SK-N-SH (cell line): ENCODE measurements around the gene OCA2. TPM values are rescaled to one million over a fixed set of nuclear protein-coding genes. Genes with fewer than 3 reads are reported as not detected.

Experiments
- CTCF ChIA-PET: fragments of 300-600, 350-600 bp; formaldehyde crosslinking; extraction: SDS; loops from one replicate; lab custom pipeline; 2021; lab: Yijun Ruan, JAX
- POLR2A ChIA-PET: fragments of 350-600 bp; sonication (Branson Sonifier 250); formaldehyde crosslinking; extraction: SDS; loops from one replicate; lab custom pipeline; 2020; ENCODE audit warnings: antibody characterized with exemption, inconsistent platforms; lab: Yijun Ruan, JAX
- DNase-seq: peaks from one replicate; pipeline ENCODE4 v3.0.0; 2012
- H2AFZ ChIP-seq: fragments of 200-600 bp; sonication (generic); 2 replicates; pipeline ENCODE4 v1.8.1; 2016; ENCODE audit warnings: antibody characterized with exemption, mild to moderate bottlenecking, low read depth
- H3F3A ChIP-seq: fragments of 200-600 bp; sonication (generic); replicated peaks from 2 replicates; pipeline ENCODE3; 2016; ENCODE audit warnings: antibody characterized with exemption, mild to moderate bottlenecking; ENCODE audit not compliant: insufficient read depth
- H3K27ac ChIP-seq, 2 experiments: fragments of 200-500 bp in 1 of 2; fragments of 200-600 bp in 1 of 2; sonication (Bioruptor generic) in 1 of 2; sonication (generic), shearing (Covaris generic) in 1 of 2; 2 replicates each; pipeline versions ENCODE4 v1.5.1 to v1.6.1; 2014 to 2016; ENCODE audit warnings: low read depth in 2 of 2, inconsistent platforms in 1 of 2, low read length in 1 of 2, mild to moderate bottlenecking in 1 of 2, mixed read lengths in 1 of 2
- H3K27me3 ChIP-seq: fragments of 200-600 bp; sonication (generic), shearing (Covaris generic); 2 replicates; pipeline ENCODE4 v1.6.1; 2016; ENCODE audit warnings: mixed run types; ENCODE audit not compliant: insufficient read depth
- H3K36me3 ChIP-seq, 2 experiments: fragments of 200-500 bp in 1 of 2; fragments of 200-600 bp in 1 of 2; sonication (Bioruptor generic) in 1 of 2; sonication (generic) in 1 of 2; replicated peaks in 1 of 2; 2 replicates each; pipeline versions ENCODE3 to v1.5.1; 2014 to 2016; ENCODE audit warnings: low read length in 1 of 2, mild to moderate bottlenecking in 1 of 2; ENCODE audit not compliant: insufficient read depth in 2 of 2, control insufficient read depth in 1 of 2
- H3K4me1 ChIP-seq, 2 experiments: fragments of 200-500 bp in 1 of 2; fragments of 200-600 bp in 1 of 2; sonication (Bioruptor generic) in 1 of 2; sonication (generic), shearing (Covaris generic) in 1 of 2; 2 replicates each; pipeline versions ENCODE4 v1.5.1 to v1.6.1; 2014 to 2016; ENCODE audit warnings: low read depth in 1 of 2, low read length in 1 of 2, mixed run types in 1 of 2; ENCODE audit not compliant: insufficient read depth in 2 of 2, control insufficient read depth in 1 of 2
- H3K4me2 ChIP-seq: fragments of 200-600 bp; sonication (generic), shearing (Covaris generic); 2 replicates; pipeline ENCODE4 v1.6.1; 2017; ENCODE audit warnings: mixed run types
- H3K4me3 ChIP-seq, 2 experiments: fragments of 200-500 bp in 1 of 2; fragments of 200-600 bp in 1 of 2; sonication (Bioruptor generic) in 1 of 2; sonication (generic), shearing (Covaris generic) in 1 of 2; 2 replicates each; pipeline versions ENCODE4 v1.5.1 to v1.8.1; 2014 to 2016; ENCODE audit warnings: low read depth in 2 of 2, inconsistent platforms in 1 of 2, low read length in 1 of 2, mild to moderate bottlenecking in 1 of 2, mixed read lengths in 1 of 2, moderate library complexity in 1 of 2
- H3K79me2 ChIP-seq: fragments of 200-600 bp; sonication (generic); 2 replicates; pipeline ENCODE4 v1.8.1; 2017; ENCODE audit warnings: mild to moderate bottlenecking; ENCODE audit not compliant: insufficient read depth
- H3K9ac ChIP-seq: fragments of 200-600 bp; sonication (generic); 2 replicates; pipeline ENCODE4 v1.6.1; 2017; ENCODE audit warnings: mixed run types
- H3K9me2 ChIP-seq: fragments of 200-600 bp; sonication (generic); 2 replicates; pipeline ENCODE4 v1.6.1; 2017; ENCODE audit warnings: mixed run types
- H3K9me3 ChIP-seq: fragments of 200-600 bp; sonication (generic); 2 replicates; pipeline ENCODE4 v1.6.1; 2017; ENCODE audit warnings: mixed run types, mild to moderate bottlenecking, moderate library complexity
- H4K20me1 ChIP-seq: fragments of 200-600 bp; sonication (generic); 2 replicates; pipeline ENCODE4 v1.6.1; 2017; ENCODE audit warnings: mild to moderate bottlenecking, mixed run types; ENCODE audit not compliant: insufficient read depth
- EP300 ChIP-seq, 2 experiments: IDR thresholded peaks; 2 replicates each; pipeline versions ENCODE4 v1.4.0 to v1.6.1; 2012; ENCODE audit warnings: borderline replicate concordance in 1 of 2, low read depth in 1 of 2, low read length in 1 of 2
- FOSL2 ChIP-seq: IDR thresholded peaks from 2 replicates; pipeline ENCODE4 v1.4.0; 2012; ENCODE audit warnings: low read depth, mild to moderate bottlenecking, moderate library complexity, borderline replicate concordance
- FOXM1 ChIP-seq: IDR thresholded peaks from 2 replicates; pipeline ENCODE4 v1.4.0; 2012; ENCODE audit warnings: low read depth, mild to moderate bottlenecking
- GABPA ChIP-seq: IDR thresholded peaks from 2 replicates; pipeline ENCODE4 v1.4.0; 2012; ENCODE audit warnings: low read depth, mild to moderate bottlenecking
- GATA2 ChIP-seq: sonication (generic); formaldehyde crosslinking; IDR thresholded peaks from 2 replicates; pipeline ENCODE4 v1.5.0; 2020; ENCODE audit warnings: mild to moderate bottlenecking, missing genetic modification reagents
- MEF2A ChIP-seq: IDR thresholded peaks from 2 replicates; pipeline ENCODE4 v1.4.0; 2012; ENCODE audit warnings: low read depth, borderline replicate concordance
- NFIC ChIP-seq: IDR thresholded peaks from 2 replicates; pipeline ENCODE4 v1.4.0; 2012; ENCODE audit warnings: borderline replicate concordance
- RCOR1 ChIP-seq: fragments of 150-350 bp; IDR thresholded peaks from 2 replicates; pipeline ENCODE4 v1.6.1; 2017; ENCODE audit warnings: antibody characterized with exemption, low read length
- RXRA ChIP-seq: IDR thresholded peaks from 2 replicates; pipeline ENCODE4 v1.4.0; 2012; ENCODE audit warnings: low read depth, mild to moderate bottlenecking, borderline replicate concordance
- SIN3A ChIP-seq: IDR thresholded peaks from 2 replicates; pipeline ENCODE4 v1.6.1; 2012; ENCODE audit warnings: low read depth, mild to moderate bottlenecking, low read length, moderate library complexity, borderline replicate concordance
- SMC3 ChIP-seq: IDR thresholded peaks from 2 replicates; pipeline ENCODE4 v1.6.1; 2012; ENCODE audit warnings: low read depth, low read length, improper control_type of control experiment
- TEAD4 ChIP-seq: IDR thresholded peaks from 2 replicates; pipeline ENCODE4 v1.4.0; 2012; ENCODE audit warnings: mild to moderate bottlenecking, borderline replicate concordance; ENCODE audit not compliant: insufficient read depth
- WGBS: methylation state at CpG from one replicate; pipeline ENCODE4 v1.1.6; 2017; ENCODE audit warnings: low lambda C conversion rate; 5-methylcytosine and 5-hydroxymethylcytosine counted together
- polyA plus RNA-seq, 3 experiments: library from polyadenylated mRNA; depleted of rRNA; stranded (reverse); fragments of >200 nt; gene quantifications; 2 replicates each; pipeline ENCODE4 v1.2.3, GENCODE V29; 2012
- TF ChIP-seq, protein P1 (sequence below): IDR thresholded peaks from 2 replicates; pipeline ENCODE4 v1.6.1; 2012; ENCODE audit warnings: mild to moderate bottlenecking, low read depth, low read length, moderate library complexity
- TF ChIP-seq, protein P2 (sequence below): fragments of 200-600 bp; sonication (generic); IDR thresholded peaks from 2 replicates; pipeline ENCODE4 v1.6.1; 2017; ENCODE audit warnings: antibody characterized with exemption, mild to moderate bottlenecking, moderate library complexity
- TF ChIP-seq, protein P3 (sequence below): fragments of 150-350 bp; IDR thresholded peaks from 2 replicates; pipeline ENCODE4 v1.6.1; 2017; ENCODE audit warnings: antibody characterized with exemption, low read length, low read depth, borderline replicate concordance
- TF ChIP-seq, protein P4 (sequence below): IDR thresholded peaks from 2 replicates; pipeline ENCODE4 v1.4.0; 2012; ENCODE audit warnings: low read depth, borderline replicate concordance
- TF ChIP-seq, protein P5 (sequence below): fragments of 150-350 bp; IDR thresholded peaks from 2 replicates; pipeline ENCODE4 v1.6.1; 2016; ENCODE audit warnings: mild to moderate bottlenecking, low read depth, low read length

The OCA2 gene
- polyA plus RNA-seq, 1 of the 3 experiments (the other 2 are of a cell fraction), result 0.16 TPM

DNA sequence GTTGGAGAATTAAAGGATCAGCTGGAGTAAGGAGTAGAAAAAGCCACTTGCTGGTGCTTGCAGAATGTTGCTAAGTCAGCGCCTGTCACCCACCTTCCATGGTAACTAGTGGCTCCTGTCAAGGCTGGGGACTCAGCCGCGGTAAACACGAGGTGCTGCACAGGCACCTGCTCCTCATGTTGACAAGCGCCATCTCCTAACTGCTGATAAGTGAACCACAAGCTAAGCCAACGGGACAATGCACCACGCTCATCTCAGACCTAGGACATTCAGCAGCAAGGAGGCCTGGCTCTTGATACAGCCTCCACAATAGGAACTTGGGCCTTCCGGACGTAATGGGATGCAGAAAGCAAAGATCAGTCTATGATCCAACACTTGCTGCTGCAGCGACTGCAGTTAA lies 264.4 kb downstream of the OCA2 start:
- H3K79me2 ChIP-seq, result no peaks in the 10 kb centered on the region
- H4K20me1 ChIP-seq, result no peaks in the 10 kb centered on the region
- no peaks in the 10 kb centered on the region for H3F3A ChIP-seq
- POLR2A ChIA-PET, result no interaction called here
- no peak overlapping the region for H3K27ac ChIP-seq
- H2AFZ ChIP-seq, result no peak overlapping the region
- H3K4me3 ChIP-seq, result no peak overlapping the region
- no peaks in the 10 kb centered on the region for H3K4me1 ChIP-seq
- no peak for DNase-seq
- H3K9me2 ChIP-seq, result no peaks in the 10 kb centered on the region
- no peak overlapping the region for H3K9ac ChIP-seq
- TF ChIP-seq, protein P1, sequence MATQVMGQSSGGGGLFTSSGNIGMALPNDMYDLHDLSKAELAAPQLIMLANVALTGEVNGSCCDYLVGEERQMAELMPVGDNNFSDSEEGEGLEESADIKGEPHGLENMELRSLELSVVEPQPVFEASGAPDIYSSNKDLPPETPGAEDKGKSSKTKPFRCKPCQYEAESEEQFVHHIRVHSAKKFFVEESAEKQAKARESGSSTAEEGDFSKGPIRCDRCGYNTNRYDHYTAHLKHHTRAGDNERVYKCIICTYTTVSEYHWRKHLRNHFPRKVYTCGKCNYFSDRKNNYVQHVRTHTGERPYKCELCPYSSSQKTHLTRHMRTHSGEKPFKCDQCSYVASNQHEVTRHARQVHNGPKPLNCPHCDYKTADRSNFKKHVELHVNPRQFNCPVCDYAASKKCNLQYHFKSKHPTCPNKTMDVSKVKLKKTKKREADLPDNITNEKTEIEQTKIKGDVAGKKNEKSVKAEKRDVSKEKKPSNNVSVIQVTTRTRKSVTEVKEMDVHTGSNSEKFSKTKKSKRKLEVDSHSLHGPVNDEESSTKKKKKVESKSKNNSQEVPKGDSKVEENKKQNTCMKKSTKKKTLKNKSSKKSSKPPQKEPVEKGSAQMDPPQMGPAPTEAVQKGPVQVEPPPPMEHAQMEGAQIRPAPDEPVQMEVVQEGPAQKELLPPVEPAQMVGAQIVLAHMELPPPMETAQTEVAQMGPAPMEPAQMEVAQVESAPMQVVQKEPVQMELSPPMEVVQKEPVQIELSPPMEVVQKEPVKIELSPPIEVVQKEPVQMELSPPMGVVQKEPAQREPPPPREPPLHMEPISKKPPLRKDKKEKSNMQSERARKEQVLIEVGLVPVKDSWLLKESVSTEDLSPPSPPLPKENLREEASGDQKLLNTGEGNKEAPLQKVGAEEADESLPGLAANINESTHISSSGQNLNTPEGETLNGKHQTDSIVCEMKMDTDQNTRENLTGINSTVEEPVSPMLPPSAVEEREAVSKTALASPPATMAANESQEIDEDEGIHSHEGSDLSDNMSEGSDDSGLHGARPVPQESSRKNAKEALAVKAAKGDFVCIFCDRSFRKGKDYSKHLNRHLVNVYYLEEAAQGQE, result no peak
- TF ChIP-seq, protein P2, sequence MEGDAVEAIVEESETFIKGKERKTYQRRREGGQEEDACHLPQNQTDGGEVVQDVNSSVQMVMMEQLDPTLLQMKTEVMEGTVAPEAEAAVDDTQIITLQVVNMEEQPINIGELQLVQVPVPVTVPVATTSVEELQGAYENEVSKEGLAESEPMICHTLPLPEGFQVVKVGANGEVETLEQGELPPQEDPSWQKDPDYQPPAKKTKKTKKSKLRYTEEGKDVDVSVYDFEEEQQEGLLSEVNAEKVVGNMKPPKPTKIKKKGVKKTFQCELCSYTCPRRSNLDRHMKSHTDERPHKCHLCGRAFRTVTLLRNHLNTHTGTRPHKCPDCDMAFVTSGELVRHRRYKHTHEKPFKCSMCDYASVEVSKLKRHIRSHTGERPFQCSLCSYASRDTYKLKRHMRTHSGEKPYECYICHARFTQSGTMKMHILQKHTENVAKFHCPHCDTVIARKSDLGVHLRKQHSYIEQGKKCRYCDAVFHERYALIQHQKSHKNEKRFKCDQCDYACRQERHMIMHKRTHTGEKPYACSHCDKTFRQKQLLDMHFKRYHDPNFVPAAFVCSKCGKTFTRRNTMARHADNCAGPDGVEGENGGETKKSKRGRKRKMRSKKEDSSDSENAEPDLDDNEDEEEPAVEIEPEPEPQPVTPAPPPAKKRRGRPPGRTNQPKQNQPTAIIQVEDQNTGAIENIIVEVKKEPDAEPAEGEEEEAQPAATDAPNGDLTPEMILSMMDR, result no peak
- TF ChIP-seq MEF2A, result no peak
- TF ChIP-seq SMC3, result no peak
- TF ChIP-seq RXRA, result no peak
- TF ChIP-seq FOXM1, result no peak
- no peak for TF ChIP-seq GATA2 (CRISPR knock-in tag)
- TF ChIP-seq FOSL2, result no peak
- TF ChIP-seq, protein P3, sequence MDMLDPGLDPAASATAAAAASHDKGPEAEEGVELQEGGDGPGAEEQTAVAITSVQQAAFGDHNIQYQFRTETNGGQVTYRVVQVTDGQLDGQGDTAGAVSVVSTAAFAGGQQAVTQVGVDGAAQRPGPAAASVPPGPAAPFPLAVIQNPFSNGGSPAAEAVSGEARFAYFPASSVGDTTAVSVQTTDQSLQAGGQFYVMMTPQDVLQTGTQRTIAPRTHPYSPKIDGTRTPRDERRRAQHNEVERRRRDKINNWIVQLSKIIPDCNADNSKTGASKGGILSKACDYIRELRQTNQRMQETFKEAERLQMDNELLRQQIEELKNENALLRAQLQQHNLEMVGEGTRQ, result no peak
- TF ChIP-seq TEAD4, result no peak
- TF ChIP-seq GABPA, result no peak
- TF ChIP-seq EP300 (IDR thresholded peaks at IDR 0.05; ENCODE audit: borderline replicate concordance in 1 of 2, low read depth in 1 of 2, low read length in 1 of 2), result no peak
- no peak for TF ChIP-seq SIN3A
- TF ChIP-seq, protein P4, sequence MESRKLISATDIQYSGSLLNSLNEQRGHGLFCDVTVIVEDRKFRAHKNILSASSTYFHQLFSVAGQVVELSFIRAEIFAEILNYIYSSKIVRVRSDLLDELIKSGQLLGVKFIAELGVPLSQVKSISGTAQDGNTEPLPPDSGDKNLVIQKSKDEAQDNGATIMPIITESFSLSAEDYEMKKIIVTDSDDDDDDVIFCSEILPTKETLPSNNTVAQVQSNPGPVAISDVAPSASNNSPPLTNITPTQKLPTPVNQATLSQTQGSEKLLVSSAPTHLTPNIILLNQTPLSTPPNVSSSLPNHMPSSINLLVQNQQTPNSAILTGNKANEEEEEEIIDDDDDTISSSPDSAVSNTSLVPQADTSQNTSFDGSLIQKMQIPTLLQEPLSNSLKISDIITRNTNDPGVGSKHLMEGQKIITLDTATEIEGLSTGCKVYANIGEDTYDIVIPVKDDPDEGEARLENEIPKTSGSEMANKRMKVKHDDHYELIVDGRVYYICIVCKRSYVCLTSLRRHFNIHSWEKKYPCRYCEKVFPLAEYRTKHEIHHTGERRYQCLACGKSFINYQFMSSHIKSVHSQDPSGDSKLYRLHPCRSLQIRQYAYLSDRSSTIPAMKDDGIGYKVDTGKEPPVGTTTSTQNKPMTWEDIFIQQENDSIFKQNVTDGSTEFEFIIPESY, result no peak
- TF ChIP-seq, protein P5, sequence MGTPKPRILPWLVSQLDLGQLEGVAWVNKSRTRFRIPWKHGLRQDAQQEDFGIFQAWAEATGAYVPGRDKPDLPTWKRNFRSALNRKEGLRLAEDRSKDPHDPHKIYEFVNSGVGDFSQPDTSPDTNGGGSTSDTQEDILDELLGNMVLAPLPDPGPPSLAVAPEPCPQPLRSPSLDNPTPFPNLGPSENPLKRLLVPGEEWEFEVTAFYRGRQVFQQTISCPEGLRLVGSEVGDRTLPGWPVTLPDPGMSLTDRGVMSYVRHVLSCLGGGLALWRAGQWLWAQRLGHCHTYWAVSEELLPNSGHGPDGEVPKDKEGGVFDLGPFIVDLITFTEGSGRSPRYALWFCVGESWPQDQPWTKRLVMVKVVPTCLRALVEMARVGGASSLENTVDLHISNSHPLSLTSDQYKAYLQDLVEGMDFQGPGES, result no peak
- no peak for TF ChIP-seq RCOR1
- no peak for TF ChIP-seq NFIC
- TF ChIP-seq, all 33 proteins: peak for 0
- no peak overlapping the region for H3K4me2 ChIP-seq
- H3K9me3 ChIP-seq, result peaks cover 4% of the 10 kb centered on the region; the same call in 1 of the 2 replicates
- CTCF ChIA-PET, result no interaction called here
- WGBS, result 45% methylated on average over 8 of the region's 10 CpGs
- H3K27me3 ChIP-seq, result no peaks in the 10 kb centered on the region
- H3K36me3 ChIP-seq, result no peaks in the 10 kb centered on the region
